ENCODE measurements around the gene IFRD1.

IFRD1 gene

GRCh38 chr7:112521942-112522341, 71.7 kb downstream of the IFRD1 start:
- DNase-seq, result no peak

- no peak for DNase-seq
Observed at GRCh38 chr7:112523871-112524270, 73.6 kb downstream of the IFRD1 start.
